MG63 (cell line): ENCODE data around the gene MX2. TPM values are rescaled to one million over a fixed set of nuclear protein-coding genes. Genes with fewer than 3 reads are reported as not detected.

ENCODE experiments used
- DNase-seq: peaks from one replicate; pipeline ENCODE4 v3.0.0-alpha.2; 2020
- H3K27me3 ChIP-seq: fragments of 250-450 bp; sonication (Bioruptor Pico); 2 replicates; pipeline ENCODE4 v1.5.1; 2020; ENCODE audit warnings: mild to moderate bottlenecking, moderate library complexity
- H3K36me3 ChIP-seq: fragments of 250-450 bp; sonication (Bioruptor Pico); 2 replicates; pipeline ENCODE4 v1.5.1; 2020; ENCODE audit warnings: mild to moderate bottlenecking, moderate library complexity
- H3K4me3 ChIP-seq: fragments of 250-450 bp; sonication (Bioruptor Pico); 2 replicates; pipeline ENCODE4 v1.5.1; 2020; ENCODE audit warnings: mild to moderate bottlenecking, moderate library complexity
- H3K9me3 ChIP-seq: fragments of 250-450 bp; sonication (Bioruptor Pico); 2 replicates; pipeline ENCODE4 v1.5.1; 2020; ENCODE audit warnings: mild to moderate bottlenecking, moderate library complexity
- total RNA-seq: library from RNA; depleted of rRNA; stranded (reverse); fragments of >200 nt; shearing (Covaris generic); gene quantifications from 2 replicates; pipeline ENCODE4 v1.2.3, GENCODE V29; 2014; ENCODE audit warnings: low replicate concordance

MX2 gene
- total RNA-seq, 1 experiment from 2014 or later: 2.8 TPM

DNA sequence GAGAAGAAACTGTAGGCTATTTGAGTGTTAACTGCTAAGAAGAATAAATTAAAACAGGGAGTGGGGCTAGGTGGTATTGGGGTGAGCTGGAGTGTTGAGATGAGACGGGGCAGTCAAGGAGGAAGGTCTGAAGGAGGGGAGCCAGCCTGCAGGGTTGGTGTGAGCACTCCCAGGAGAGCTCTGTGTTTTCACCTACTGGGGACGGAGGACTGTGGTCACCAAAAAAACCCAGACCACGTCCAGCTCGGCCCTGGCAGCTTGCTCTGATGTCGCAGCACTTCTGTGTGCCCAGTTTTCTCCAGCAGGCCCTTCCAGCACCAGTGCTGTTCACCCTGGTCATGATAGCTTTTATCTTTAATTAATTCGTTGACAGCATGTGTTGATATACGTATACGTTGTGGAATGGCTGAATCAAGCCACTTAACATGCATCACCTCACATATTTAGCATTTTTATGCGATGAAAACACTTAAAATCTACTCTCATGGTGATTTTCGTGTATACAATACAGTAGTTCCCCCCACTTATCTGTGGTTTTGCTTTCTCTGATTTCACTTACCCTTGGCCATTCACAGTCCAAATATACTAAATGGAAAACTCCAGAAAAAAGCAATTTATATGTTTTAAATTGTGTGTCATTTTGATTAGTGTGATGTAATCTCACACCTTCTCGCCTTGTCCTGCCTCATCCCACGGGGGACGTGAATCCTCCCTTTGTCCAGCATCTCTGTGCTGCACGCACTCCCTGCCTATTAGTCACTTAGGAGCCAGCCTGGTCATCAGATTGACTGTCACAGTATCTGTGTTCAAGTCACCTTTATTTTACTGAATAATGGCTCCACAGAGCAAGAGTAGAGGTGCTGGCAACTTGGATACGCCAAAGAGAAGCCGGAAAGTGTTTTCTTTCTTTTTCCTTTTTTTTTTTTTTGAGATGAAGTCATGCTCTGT lies 32.9 kb upstream of the MX2 start:
- Histone ChIP-seq H3K4me3 (no peak overlapping the region), H3K9me3 (no peaks in the 10 kb centered on the region), H3K27me3 (no peaks in the 10 kb centered on the region), H3K36me3 (no peaks in the 10 kb centered on the region)
- DNase-seq: no peak

DNA sequence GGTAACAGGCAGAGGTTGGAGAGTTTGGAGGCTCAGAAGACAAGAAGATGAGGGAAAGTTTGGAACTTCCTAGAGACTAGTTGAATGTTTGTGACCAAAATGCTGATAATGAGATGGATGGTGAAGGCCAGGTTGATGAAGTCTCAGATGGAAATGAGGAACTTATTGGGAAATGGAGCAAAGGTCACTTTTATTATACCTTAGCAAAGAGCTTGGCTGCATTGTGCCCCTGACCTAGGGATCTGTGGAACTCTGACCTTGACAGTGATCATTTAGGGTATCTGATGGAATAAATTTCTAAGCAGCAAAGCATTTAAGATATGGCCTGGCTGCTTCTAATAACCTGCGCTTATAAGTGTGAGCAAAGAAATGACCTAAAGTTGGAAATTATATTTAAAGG lies 28.1 kb upstream of the MX2 start:
- no peak for DNase-seq
- H3K27me3 ChIP-seq: no peaks in the 10 kb centered on the region
- no peak overlapping the region for H3K4me3 ChIP-seq
- H3K36me3 ChIP-seq: no peaks in the 10 kb centered on the region
- peaks cover 1% of the 10 kb centered on the region; the same call in 1 of the 2 replicates for H3K9me3 ChIP-seq

GRCh38 chr21:41337515-41337914 lies 24.3 kb upstream of the MX2 start:
- Histone ChIP-seq H3K4me3 (no peak overlapping the region), H3K36me3 (no peaks in the 10 kb centered on the region), H3K9me3 (peaks cover 6% of the 10 kb centered on the region; the same call in 1 of the 2 replicates), H3K27me3 (no peaks in the 10 kb centered on the region)
- no peak for DNase-seq

DNA sequence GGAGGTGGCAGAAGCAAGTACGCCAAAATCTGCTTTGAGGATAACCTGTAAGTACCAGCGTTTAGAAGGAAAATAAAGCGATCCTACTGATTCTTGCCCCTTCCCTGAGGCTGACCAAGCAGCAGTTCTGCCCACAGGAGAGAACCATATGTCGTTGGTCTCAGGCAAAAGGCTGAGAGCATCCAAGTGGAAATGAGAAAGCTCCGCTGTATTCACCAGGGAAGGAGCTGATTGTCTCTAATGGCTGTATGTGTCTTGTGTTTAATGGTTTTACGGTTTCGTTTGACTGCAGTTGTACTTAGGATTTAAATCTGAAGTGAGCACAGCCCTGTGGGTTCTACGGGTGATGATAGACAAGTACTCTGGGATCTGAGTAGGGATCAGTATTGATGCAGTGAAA lies 23.4 kb upstream of the MX2 start:
- Histone ChIP-seq H3K4me3 (no peak overlapping the region), H3K27me3 (0 out of 2 replicates have a peak, but pooled peaks cover 3% of the 10 kb centered on the region), H3K9me3 (peaks cover 6% of the 10 kb centered on the region; the same call in 1 of the 2 replicates), H3K36me3 (no peaks in the 10 kb centered on the region)
- DNase-seq: no peak

DNA sequence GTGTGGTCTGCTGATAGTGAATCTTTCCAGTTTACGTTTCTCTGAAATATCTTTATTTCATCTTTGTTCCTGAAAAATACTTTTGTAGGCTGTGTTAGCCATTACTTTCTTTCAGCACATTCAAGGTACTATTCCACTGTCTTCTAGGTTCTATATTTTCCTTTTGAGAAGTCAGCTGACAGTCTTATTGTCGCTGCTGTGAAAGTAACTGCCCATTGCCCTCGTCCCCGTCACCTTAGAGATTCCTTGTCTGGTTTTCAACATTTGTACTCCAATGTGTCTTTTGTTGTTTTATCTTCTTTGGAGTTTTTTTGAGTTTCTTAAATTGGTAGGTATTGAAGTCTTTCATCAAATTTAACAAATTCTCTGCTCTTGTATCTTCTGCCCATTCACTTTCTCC lies 19.8 kb upstream of the MX2 start:
- H3K4me3 ChIP-seq: no peak overlapping the region
- 0 out of 2 replicates have a peak, but pooled peaks cover 3% of the 10 kb centered on the region for H3K27me3 ChIP-seq
- DNase-seq: no peak
- no peaks in the 10 kb centered on the region for H3K36me3 ChIP-seq
- peaks cover 6% of the 10 kb centered on the region; the same call in 1 of the 2 replicates for H3K9me3 ChIP-seq

DNA sequence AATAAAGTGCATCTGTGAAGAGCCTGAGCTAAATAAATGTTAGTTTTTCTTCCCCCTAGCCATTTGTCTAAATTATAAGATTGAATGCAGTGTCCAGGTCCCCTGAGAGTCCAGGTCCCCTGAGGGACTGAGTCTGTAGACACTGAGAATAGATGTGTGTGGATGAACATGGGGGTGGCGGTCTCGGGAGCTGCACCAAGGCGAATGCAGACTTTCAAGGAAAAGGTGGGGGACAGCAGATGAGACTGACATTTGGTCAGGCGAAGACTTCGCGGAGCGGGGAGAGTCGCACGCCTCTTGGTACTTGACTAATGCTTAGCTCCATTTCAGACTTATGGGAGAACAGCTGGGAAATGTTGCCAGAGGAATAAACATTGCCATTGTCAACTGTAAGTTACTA lies 17.7 kb upstream of the MX2 start:
- Histone ChIP-seq H3K36me3 (no peaks in the 10 kb centered on the region), H3K27me3 (peaks cover 3% of the 10 kb centered on the region; the same call in 1 of the 2 replicates), H3K9me3 (peaks cover 4% of the 10 kb centered on the region; the same call in 1 of the 2 replicates), H3K4me3 (no peak overlapping the region)
- DNase-seq: no peak

GRCh38 chr21:41345356-41345755 lies 16.5 kb upstream of the MX2 start:
- H3K27me3 ChIP-seq: peaks cover 3% of the 10 kb centered on the region; the same call in 1 of the 2 replicates
- no peaks in the 10 kb centered on the region for H3K36me3 ChIP-seq
- no peak overlapping the region for H3K4me3 ChIP-seq
- no peak for DNase-seq
- peaks cover 4% of the 10 kb centered on the region; the same call in 1 of the 2 replicates for H3K9me3 ChIP-seq

DNA sequence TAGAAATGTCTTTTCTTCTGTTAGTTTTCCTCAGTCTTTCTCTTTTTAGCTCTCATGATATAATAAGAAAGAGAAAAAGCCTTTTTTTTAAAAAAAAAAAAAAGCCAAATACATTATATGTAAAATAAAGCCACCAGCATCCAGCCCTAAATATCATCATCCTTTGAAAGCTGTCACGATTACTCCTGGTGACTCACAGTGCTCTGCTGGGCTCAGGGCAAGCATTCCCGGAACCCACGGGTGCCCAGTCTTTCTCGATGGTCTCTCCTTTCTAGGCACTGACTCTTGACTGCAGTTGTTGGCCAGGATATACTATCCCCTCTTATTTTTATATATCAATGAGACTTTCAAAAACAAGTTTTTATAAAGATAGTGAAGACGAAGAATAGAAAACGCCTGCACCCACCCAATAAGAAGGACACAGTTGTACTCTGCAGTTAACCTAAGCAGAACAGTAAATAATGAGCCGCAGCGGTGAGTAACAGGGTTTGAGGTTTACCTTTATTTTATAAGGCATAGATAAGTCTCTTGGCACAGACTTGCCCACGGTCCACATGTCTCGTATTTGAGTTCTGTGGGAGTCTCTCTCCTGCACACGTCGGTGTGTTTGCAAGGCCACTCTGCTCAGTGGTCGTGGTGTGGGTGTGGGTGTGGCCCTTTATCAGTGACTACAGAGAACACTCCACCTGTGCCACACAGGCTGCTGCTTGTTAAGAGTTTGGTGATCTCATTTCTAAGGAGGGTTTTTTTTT lies 15.7 kb upstream of the MX2 start:
- Histone ChIP-seq H3K36me3 (no peaks in the 10 kb centered on the region), H3K4me3 (no peak overlapping the region), H3K27me3 (peaks cover 3% of the 10 kb centered on the region; the same call in 1 of the 2 replicates), H3K9me3 (peaks cover 4% of the 10 kb centered on the region; the same call in 1 of the 2 replicates)
- DNase-seq: no peak

DNA sequence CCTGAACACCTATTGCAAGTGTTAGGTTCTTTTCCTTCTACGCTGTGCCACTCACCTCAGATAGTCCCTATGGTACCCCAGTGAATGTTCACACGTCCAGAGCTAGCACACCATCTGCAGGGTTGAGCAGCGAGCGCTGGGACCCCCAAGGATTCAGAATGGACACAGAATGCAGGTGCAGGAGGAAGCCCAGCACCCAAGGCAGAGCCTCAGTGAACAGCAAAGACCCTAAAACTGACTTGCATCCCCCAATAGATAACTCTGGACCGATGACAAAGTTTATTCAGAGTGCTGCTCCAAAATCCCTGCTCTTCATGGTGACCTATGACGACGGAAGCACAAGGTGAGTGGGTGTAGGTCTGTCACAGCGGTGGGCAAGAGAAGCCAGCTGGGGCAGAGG lies 15.1 kb upstream of the MX2 start:
- Histone ChIP-seq H3K4me3 (no peak overlapping the region), H3K9me3 (peaks cover 4% of the 10 kb centered on the region; the same call in 1 of the 2 replicates), H3K27me3 (peaks cover 3% of the 10 kb centered on the region; the same call in 1 of the 2 replicates), H3K36me3 (no peaks in the 10 kb centered on the region)
- DNase-seq: no peak

GRCh38 chr21:41348434-41348833 lies 13.4 kb upstream of the MX2 start:
- no peak overlapping the region for H3K4me3 ChIP-seq
- no peaks in the 10 kb centered on the region for H3K9me3 ChIP-seq
- DNase-seq: no peak
- H3K27me3 ChIP-seq: no peaks in the 10 kb centered on the region; the same call in 1 of the 2 replicates
- no peaks in the 10 kb centered on the region for H3K36me3 ChIP-seq

DNA sequence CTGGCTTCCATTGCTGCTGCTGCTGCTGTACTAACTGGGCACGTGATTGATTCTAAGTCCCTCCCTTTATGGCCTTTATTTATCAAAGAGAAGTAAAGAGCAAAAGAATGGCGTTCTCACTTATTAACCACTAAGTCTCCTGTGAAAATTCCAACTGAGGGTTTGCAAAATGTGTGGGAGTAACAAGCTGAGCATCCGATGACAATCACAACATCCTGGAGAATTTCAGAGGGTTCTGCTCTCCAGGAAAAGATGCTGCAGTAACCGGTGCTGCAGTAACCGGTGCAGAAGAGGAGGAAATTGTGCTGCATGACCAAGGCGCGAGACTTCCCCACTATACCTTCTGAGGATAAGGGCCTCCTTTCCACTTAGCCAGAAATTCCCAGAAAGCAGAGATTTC lies 12.7 kb upstream of the MX2 start:
- no peaks in the 10 kb centered on the region for H3K36me3 ChIP-seq
- no peaks in the 10 kb centered on the region; the same call in 1 of the 2 replicates for H3K27me3 ChIP-seq
- H3K4me3 ChIP-seq: no peak overlapping the region
- no peaks in the 10 kb centered on the region for H3K9me3 ChIP-seq
- DNase-seq: no peak

- no peak for DNase-seq
- Histone ChIP-seq H3K9me3 (no peaks in the 10 kb centered on the region), H3K36me3 (no peaks in the 10 kb centered on the region), H3K27me3 (no peaks in the 10 kb centered on the region; the same call in 1 of the 2 replicates), H3K4me3 (no peak overlapping the region)
These were observed 12.0 kb upstream of the MX2 start for GRCh38 chr21:41349619-41350390.

DNA sequence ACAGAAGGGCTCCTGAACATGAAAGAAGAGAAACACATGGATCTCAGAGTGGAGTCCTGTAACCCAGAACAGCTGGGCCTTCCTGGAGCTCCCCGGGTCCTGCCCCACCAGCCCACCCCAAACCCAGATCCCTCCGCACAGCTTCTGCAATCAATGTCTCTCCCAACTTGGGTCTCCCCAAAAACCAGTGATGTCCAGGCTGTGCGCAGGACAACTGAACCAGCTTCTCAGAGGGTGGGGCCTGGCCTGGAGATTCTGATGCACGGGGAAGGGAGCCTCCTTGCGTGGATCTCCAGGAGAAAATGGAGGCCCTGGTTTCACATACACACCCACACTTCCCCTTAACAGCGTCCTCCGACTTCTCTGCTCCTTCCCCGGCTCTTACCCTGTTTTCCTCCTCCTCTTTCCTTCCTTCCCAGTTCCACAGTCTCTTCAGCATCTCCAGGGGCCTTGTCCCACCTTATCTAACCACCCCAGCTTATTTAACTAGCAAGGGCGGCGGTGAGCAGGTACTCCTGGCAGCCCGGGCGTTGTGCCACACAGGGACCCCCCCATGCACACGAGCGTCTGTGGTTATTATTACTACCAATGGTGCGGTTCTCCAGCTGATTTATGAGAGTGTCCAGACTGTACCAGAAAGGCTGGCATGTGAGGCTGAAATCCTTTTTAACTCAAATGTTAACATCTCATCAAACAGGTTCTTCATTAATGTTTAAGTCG lies 11.2 kb upstream of the MX2 start:
- no peak for DNase-seq
- H3K27me3 ChIP-seq: no peaks in the 10 kb centered on the region; the same call in 1 of the 2 replicates
- H3K36me3 ChIP-seq: no peaks in the 10 kb centered on the region
- no peaks in the 10 kb centered on the region for H3K9me3 ChIP-seq
- no peak overlapping the region for H3K4me3 ChIP-seq

- DNase-seq: no peak
- peaks cover 3% of the 10 kb centered on the region; the same call in 1 of the 2 replicates for H3K27me3 ChIP-seq
- no peaks in the 10 kb centered on the region for H3K36me3 ChIP-seq
- H3K9me3 ChIP-seq: no peaks in the 10 kb centered on the region
- no peak overlapping the region for H3K4me3 ChIP-seq
These were observed 4.3 kb upstream of the MX2 start for GRCh38 chr21:41357546-41357945.

GRCh38 chr21:41358193-41359166 lies 3.3 kb upstream of the MX2 start:
- H3K9me3 ChIP-seq: no peaks in the 10 kb centered on the region
- H3K27me3 ChIP-seq: peaks cover 3% of the 10 kb centered on the region; the same call in 1 of the 2 replicates
- H3K4me3 ChIP-seq: no peak overlapping the region
- no peaks in the 10 kb centered on the region for H3K36me3 ChIP-seq
- no peak for DNase-seq
